Stomach (tissue), 9 donors: Measurements from ENCODE around the gene HNRNPU. TPM values are rescaled to one million over a fixed set of nuclear protein-coding genes. Genes with fewer than 3 reads are reported as not detected.

Source experiments
- DNase-seq, 2 donors: peaks; one replicate each; pipeline versions ENCODE4 v3.0.0 to v3.0.0-alpha.2; 2013 to 2019
- H3K27ac ChIP-seq, 5 donors: fragments of 200-600 bp in 4 of 5; sonication (generic) in 4 of 5; one replicate each; pipeline ENCODE4 v1.5.1; 2013 to 2019; ENCODE audit warnings: mild to moderate bottlenecking in 1 of 5, moderate library complexity in 1 of 5
- H3K27me3 ChIP-seq, 3 donors: fragments of 200-600 bp; sonication (generic); one replicate each; pipeline ENCODE4 v1.5.1; 2017 to 2019; ENCODE audit warnings: mixed run types in 1 of 3
- H3K36me3 ChIP-seq, 4 donors: fragments of 200-600 bp; sonication (generic); 1 replicate in 3 of 4; 2 replicates in 1 of 4; pipeline ENCODE4 v1.5.1; 2016 to 2019
- H3K4me1 ChIP-seq, 4 donors: fragments of 200-600 bp; sonication (generic); one replicate each; pipeline ENCODE4 v1.5.1; 2016 to 2019
- H3K4me3 ChIP-seq, 4 donors: fragments of 200-600 bp; sonication (generic) in 3 of 4; one replicate each; pipeline ENCODE4 v1.5.1; 2016 to 2019; ENCODE audit warnings: mild to moderate bottlenecking in 1 of 4
- H3K9me3 ChIP-seq, 4 donors: fragments of 200-600 bp; sonication (generic); one replicate each; pipeline ENCODE4 v1.5.1; 2016 to 2019
- EP300 ChIP-seq: sonication (generic); formaldehyde crosslinking; IDR thresholded peaks from one replicate; pipeline ENCODE4 v1.6.1; 2017; ENCODE audit warnings: antibody characterized with exemption
- POLR2A ChIP-seq, 4 donors: fragments of 450-650 bp; IDR thresholded peaks; one replicate each; pipeline ENCODE4 v1.6.1; 2016; ENCODE audit warnings: antibody characterized with exemption in 4 of 4, control low read depth in 2 of 4, mild to moderate bottlenecking in 1 of 4, moderate library complexity in 1 of 4
- POLR2AphosphoS5 ChIP-seq, 3 donors: sonication (generic); formaldehyde crosslinking; IDR thresholded peaks; one replicate each; pipeline ENCODE4 v1.6.1; 2016; ENCODE audit warnings: antibody characterized with exemption in 3 of 3
- WGBS, 5 donors: extraction: QIAGEN DNeasy Blood & Tissue Kit in 3 of 5; methylation state at CpG; one replicate each; pipeline versions ENCODE4 v1.1.5 to v1.1.7; 2013 to 2018; 5-methylcytosine and 5-hydroxymethylcytosine counted together
- intact Hi-C: fragments of 100-400 bp; cut with DNase I; formaldehyde crosslinking; loops from one replicate; pipeline ENCODE4 v1.15.1; 2023; ENCODE audit warnings: low total_unique reads
- polyA plus RNA-seq, 3 donors: library from polyadenylated mRNA; stranded (reverse); fragments of 200-250 nt; gene quantifications; one replicate each; pipeline ENCODE4 v1.2.3, GENCODE V29; 2013
- total RNA-seq, 5 donors: library from RNA; depleted of rRNA; stranded (reverse); fragments of >200 nt; gene quantifications; one replicate each; pipeline versions ENCODE4 v1.1.0 to v1.2.3, GENCODE V29; 2014 to 2016
- TF ChIP-seq, protein P1 (sequence below), 7 experiments: fragments of 450-650 bp in 4 of 7; fragments of 200-600 bp in 3 of 7; sonication (generic) in 3 of 7; IDR thresholded peaks; one replicate each; pipeline ENCODE4 v1.5.1; 2016 to 2019; ENCODE audit warnings: antibody characterized with exemption in 7 of 7, control low read depth in 2 of 7, mild to moderate bottlenecking in 1 of 7
- donor health status: healthy with polysubstance abuse.
- donor health status: Bipolar disorder and iron deficiency.
- donor health status: healthy.

HNRNPU gene
- total and polyA plus RNA-seq, 8 donors = 76.3 to 533 (median 309) TPM

DNA sequence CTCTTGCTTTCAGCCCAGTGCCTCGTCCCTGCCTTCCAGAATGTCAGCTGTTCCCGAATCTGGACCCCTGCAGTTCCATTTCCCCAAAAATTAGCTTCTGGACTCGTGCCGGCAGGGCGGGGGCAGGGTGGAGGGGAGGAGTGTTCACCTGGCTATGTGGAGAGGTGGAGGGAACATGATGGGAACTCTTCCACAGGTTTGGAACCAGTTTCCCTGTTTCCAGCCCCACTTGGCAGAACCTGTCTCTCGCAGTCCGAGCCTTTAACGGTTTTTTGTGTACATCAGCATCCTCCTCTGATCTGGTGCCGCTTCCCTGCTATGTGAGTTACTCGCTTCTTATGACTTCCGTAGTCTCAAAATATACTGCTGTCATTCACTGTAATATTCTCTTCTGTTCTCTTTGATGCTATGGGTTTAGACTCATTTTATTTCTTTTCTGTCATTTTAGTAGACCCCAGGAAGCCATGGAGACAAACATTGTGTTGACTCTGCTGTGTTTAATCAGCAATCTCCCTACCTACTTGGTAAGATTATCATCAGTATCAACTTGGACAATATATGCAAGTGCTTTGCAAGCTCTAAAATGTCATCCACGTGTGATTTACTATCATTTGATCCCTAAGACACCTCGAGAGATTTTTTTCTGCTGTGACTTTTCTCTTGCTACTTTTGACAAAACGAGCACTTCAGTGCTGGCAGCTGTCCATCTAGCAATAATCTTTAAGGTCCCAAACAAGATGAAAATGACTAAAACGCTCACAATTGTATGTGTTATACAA, 33.3 kb upstream of the HNRNPU start:
- Histone ChIP-seq H3K9me3 (no peaks in the 10 kb centered on the region), H3K36me3 (no peaks in the 10 kb centered on the region), H3K27me3 (no peaks in the 10 kb centered on the region), H3K27ac (no peak overlapping the region), H3K4me3 (no peak overlapping the region), H3K4me1 (no peaks in the 10 kb centered on the region)
- 73 to 79% (median 76%) methylated on average over 15 of the region's 15 CpGs for WGBS, 5 donors
- intact Hi-C loops = no loop called here
- DNase-seq = no peak
- no peak for TF ChIP-seq POLR2A (IDR thresholded peaks at IDR 0.05)
- no peak for TF ChIP-seq POLR2AphosphoS5 (IDR thresholded peaks at IDR 0.05)
- no peak for TF ChIP-seq EP300
- TF ChIP-seq, protein P1, sequence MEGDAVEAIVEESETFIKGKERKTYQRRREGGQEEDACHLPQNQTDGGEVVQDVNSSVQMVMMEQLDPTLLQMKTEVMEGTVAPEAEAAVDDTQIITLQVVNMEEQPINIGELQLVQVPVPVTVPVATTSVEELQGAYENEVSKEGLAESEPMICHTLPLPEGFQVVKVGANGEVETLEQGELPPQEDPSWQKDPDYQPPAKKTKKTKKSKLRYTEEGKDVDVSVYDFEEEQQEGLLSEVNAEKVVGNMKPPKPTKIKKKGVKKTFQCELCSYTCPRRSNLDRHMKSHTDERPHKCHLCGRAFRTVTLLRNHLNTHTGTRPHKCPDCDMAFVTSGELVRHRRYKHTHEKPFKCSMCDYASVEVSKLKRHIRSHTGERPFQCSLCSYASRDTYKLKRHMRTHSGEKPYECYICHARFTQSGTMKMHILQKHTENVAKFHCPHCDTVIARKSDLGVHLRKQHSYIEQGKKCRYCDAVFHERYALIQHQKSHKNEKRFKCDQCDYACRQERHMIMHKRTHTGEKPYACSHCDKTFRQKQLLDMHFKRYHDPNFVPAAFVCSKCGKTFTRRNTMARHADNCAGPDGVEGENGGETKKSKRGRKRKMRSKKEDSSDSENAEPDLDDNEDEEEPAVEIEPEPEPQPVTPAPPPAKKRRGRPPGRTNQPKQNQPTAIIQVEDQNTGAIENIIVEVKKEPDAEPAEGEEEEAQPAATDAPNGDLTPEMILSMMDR (IDR thresholded peaks at IDR 0.05) = no peak

DNA sequence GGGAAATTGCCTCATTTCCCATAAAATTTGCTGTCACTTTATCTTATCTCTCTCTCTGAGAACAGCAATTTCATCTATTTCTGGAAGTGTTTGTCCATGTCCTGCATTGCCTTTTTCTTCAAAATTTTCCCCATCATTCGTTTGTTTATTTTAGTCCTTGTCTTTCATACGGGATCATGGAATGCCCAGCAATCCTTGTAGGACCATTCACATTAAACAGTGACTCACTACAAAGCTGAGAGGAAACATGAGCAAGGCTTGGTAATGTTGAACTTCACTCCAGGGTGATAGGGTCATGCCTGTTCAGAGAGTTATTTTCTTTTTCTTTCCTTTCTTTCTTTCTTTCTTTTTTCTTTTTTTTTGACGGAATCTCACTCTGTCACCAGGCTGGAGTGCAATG, 32.2 kb upstream of the HNRNPU start:
- TF ChIP-seq, protein P1 (IDR thresholded peaks at IDR 0.05) = no peak
- TF ChIP-seq EP300 (no peak), POLR2AphosphoS5 (IDR thresholded peaks at IDR 0.05) (no peak), POLR2A (IDR thresholded peaks at IDR 0.05) (no peak)
- 67 to 76% (median 71%) methylated on average over 3 of the region's 3 CpGs for WGBS, 5 donors

DNA sequence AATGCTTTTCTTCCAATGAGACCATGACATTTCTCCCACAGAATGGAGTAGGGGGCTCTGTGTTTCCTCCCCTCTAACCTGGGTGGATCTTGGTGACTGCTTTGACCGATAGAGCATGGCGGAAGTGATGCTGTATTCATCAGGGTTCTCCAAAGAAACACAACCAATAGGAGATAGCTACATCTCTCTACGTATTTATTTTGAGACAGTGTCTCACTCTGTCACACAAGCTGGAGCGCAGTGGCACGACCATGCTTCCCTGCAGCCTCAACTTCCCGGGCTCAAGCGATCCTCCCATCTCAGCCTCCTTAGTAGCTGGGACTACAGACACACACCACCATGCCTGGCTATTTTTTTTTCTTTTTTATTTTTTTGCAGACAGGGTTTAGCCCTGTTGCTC, 29.5 kb upstream of the HNRNPU start:
- H3K9me3 ChIP-seq = no peaks in the 10 kb centered on the region
- no peaks in the 10 kb centered on the region for H3K4me1 ChIP-seq
- no peak for DNase-seq
- no peak overlapping the region for H3K27ac ChIP-seq
- intact Hi-C loops = no loop called here
- 92 to 96% (median 94%) methylated on average over 7 of the region's 7 CpGs for WGBS, 5 donors
- H3K36me3 ChIP-seq = no peaks in the 10 kb centered on the region
- TF ChIP-seq EP300 = no peak
- TF ChIP-seq POLR2AphosphoS5 (IDR thresholded peaks at IDR 0.05) = no peak
- TF ChIP-seq POLR2A (IDR thresholded peaks at IDR 0.05) = no peak
- TF ChIP-seq, protein P1 (IDR thresholded peaks at IDR 0.05) = no peak
- no peaks in the 10 kb centered on the region for H3K27me3 ChIP-seq
- H3K4me3 ChIP-seq = no peak overlapping the region

More for the DNA sequence above, 32.2 kb upstream of the HNRNPU start:
- no peaks in the 10 kb centered on the region for H3K4me1 ChIP-seq
- H3K36me3 ChIP-seq = no peaks in the 10 kb centered on the region
- no peak for DNase-seq
- intact Hi-C loops = no loop called here
- no peak overlapping the region for H3K4me3 ChIP-seq
- H3K9me3 ChIP-seq = no peaks in the 10 kb centered on the region
- H3K27ac ChIP-seq = no peak overlapping the region
- H3K27me3 ChIP-seq = no peaks in the 10 kb centered on the region

DNA sequence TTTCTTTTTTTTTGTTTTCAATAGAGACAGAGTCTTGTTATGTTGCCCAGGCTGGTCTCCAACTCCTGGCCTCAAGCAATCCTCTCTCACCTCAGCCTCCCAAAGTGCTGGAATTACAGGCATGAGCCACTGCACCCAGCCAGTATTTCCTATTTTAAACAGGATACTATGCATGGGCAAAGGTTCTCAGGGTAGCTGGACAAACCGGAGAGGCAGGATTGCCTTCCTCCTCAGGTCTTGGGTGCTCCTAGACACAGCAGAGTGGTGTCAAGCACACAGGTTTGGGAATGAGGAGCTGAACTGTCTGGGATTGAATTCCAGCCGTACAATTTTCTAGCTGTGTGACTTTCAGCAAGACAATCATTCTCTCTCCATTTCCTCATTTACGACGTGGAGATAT, 22.9 kb upstream of the HNRNPU start:
- no peak for TF ChIP-seq POLR2AphosphoS5 (IDR thresholded peaks at IDR 0.05)
- no peak for TF ChIP-seq EP300
- TF ChIP-seq POLR2A (IDR thresholded peaks at IDR 0.05) = no peak
- H3K9me3 ChIP-seq = no peaks in the 10 kb centered on the region
- 75 to 89% (median 87%) methylated on average over 4 of the region's 4 CpGs for WGBS, 5 donors
- no peaks in the 10 kb centered on the region for H3K27me3 ChIP-seq
- H3K27ac ChIP-seq = no peak overlapping the region
- no peak for DNase-seq
- no peaks in the 10 kb centered on the region for H3K4me1 ChIP-seq
- H3K36me3 ChIP-seq = no peaks in the 10 kb centered on the region
- intact Hi-C loops = no loop called here
- H3K4me3 ChIP-seq = no peak overlapping the region
